Transverse colon (tissue), 4 donors: ENCODE data around the gene DTX1. TPM values are rescaled to one million over a fixed set of nuclear protein-coding genes. Genes with fewer than 3 reads are reported as not detected.

Experiments
- DNase-seq: peaks from one replicate; pipeline ENCODE4 v3.0.0-alpha.2; 2019
- H3K27ac ChIP-seq, 4 donors: fragments of 200-600 bp; sonication (generic); 2 replicates each; pipeline ENCODE4 v1.5.1; 2016 to 2018; ENCODE audit warnings: inconsistent platforms in 4 of 4
- H3K27me3 ChIP-seq: fragments of 200-600 bp; sonication (generic); 2 replicates; pipeline ENCODE4 v1.5.1; 2017; ENCODE audit warnings: inconsistent platforms
- H3K36me3 ChIP-seq, 4 donors: fragments of 200-600 bp; sonication (generic); 2 replicates each; pipeline ENCODE4 v1.5.1; 2017 to 2019; ENCODE audit warnings: inconsistent platforms in 4 of 4
- H3K4me1 ChIP-seq, 4 donors: fragments of 200-600 bp; sonication (generic); 2 replicates each; pipeline ENCODE4 v1.5.1; 2017 to 2020; ENCODE audit warnings: inconsistent platforms in 4 of 4
- H3K4me3 ChIP-seq, 4 donors: fragments of 200-600 bp; sonication (generic); 1 replicate in 1 of 4; 2 replicates in 3 of 4; pipeline versions ENCODE4 v1.5.1 to v1.6.1; 2017 to 2019; ENCODE audit warnings: inconsistent platforms in 4 of 4
- H3K9me3 ChIP-seq, 2 donors: fragments of 200-600 bp; sonication (generic); 2 replicates each; pipeline ENCODE4 v1.5.1; 2017 to 2019; ENCODE audit warnings: inconsistent platforms in 2 of 2
- EP300 ChIP-seq: sonication (generic); formaldehyde crosslinking; IDR thresholded peaks from one replicate; pipeline ENCODE4 v1.6.1; 2017; ENCODE audit warnings: antibody characterized with exemption, low read depth
- POLR2A ChIP-seq: fragments of 450-650 bp; IDR thresholded peaks from one replicate; pipeline ENCODE4 v1.6.1; 2016; ENCODE audit warnings: antibody characterized with exemption, mild to moderate bottlenecking, moderate library complexity
- POLR2AphosphoS5 ChIP-seq, 3 donors: sonication (generic); formaldehyde crosslinking; IDR thresholded peaks; one replicate each; pipeline ENCODE4 v1.6.1; 2016; ENCODE audit warnings: antibody characterized with exemption in 3 of 3
- whole genome bisulfite sequencing, 2 donors: methylation state at CpG; one replicate each; pipeline ENCODE4 v1.1.5; 2018; ENCODE audit warnings: low coverage in 1 of 2; 5-methylcytosine and 5-hydroxymethylcytosine counted together
- in situ Hi-C, 4 donors: fragments of 200-750 bp; cut with MboI; loops; one replicate each; pipeline versions ENCODE4 v1.15.0 to v1.15.1; 2017; ENCODE audit warnings: low sequenced_read_pairs in 3 of 4, low pct_ligation_motif_present in 1 of 4, low pct_unique_long_range_greater_than_20kb in 1 of 4
- intact Hi-C: fragments of 100-400 bp; cut with DNase I; formaldehyde crosslinking; loops from one replicate; pipeline ENCODE4 v1.15.1; 2023; ENCODE audit warnings: low total_unique reads
- total RNA-seq, 4 donors: library from RNA; depleted of rRNA; stranded (reverse); fragments of >200 nt; gene quantifications; one replicate each; pipeline ENCODE4 v1.1.0, GENCODE V29; 2016
- TF ChIP-seq, protein P1 (sequence below), 5 experiments: fragments of 200-600 bp in 3 of 5; fragments of 450-650 bp in 2 of 5; sonication (generic) in 3 of 5; IDR thresholded peaks; 1 replicate in 2 of 5; 2 replicates in 3 of 5; pipeline ENCODE4 v1.5.1; 2016 to 2017; ENCODE audit warnings: antibody characterized with exemption in 5 of 5, inconsistent platforms in 3 of 5, mild to moderate bottlenecking in 2 of 5, moderate library complexity in 1 of 5

Gene DTX1
- total RNA-seq, 4 donors from 2014 or later, result 1.00 to 4.3 (median 3.0) TPM

DNA sequence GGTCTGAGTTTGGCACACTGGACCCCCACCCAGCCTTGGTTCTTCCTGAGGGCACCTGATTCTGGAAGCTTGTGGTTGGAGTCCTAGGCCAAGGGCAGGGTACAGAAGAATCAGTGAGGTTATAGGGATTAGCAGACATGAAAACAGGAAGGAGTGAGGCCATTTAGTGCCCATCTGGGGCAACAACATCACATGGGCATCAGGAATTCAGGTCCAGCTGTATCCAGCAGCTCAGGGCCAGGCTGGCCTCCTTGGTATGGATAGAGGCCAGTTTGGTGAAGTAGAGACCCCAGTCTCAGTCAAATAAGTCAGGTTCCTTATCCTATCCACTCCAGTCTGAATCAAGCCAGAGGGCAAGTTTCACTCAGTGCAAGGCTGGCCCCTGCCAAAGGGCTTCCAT is 42.8 kb downstream of the DTX1 start:
- intact Hi-C loops (no loop called here), in situ Hi-C loops (loop anchor here in 1 of 4 donors (10.0 kb wide), 1 partner anchor 55 kb away; no protein-coding TSS in a partner anchor)
- peaks cover 4 to 14% (median 8%) of the 10 kb centered on the region in 4 donors for H3K4me1 ChIP-seq
- DNase-seq, result no peak
- no peaks in the 10 kb centered on the region for H3K9me3 ChIP-seq
- TF ChIP-seq EP300, result no peak
- TF ChIP-seq POLR2AphosphoS5 (IDR thresholded peaks at IDR 0.05), result no peak
- TF ChIP-seq POLR2A, result no peak
- TF ChIP-seq, protein P1, sequence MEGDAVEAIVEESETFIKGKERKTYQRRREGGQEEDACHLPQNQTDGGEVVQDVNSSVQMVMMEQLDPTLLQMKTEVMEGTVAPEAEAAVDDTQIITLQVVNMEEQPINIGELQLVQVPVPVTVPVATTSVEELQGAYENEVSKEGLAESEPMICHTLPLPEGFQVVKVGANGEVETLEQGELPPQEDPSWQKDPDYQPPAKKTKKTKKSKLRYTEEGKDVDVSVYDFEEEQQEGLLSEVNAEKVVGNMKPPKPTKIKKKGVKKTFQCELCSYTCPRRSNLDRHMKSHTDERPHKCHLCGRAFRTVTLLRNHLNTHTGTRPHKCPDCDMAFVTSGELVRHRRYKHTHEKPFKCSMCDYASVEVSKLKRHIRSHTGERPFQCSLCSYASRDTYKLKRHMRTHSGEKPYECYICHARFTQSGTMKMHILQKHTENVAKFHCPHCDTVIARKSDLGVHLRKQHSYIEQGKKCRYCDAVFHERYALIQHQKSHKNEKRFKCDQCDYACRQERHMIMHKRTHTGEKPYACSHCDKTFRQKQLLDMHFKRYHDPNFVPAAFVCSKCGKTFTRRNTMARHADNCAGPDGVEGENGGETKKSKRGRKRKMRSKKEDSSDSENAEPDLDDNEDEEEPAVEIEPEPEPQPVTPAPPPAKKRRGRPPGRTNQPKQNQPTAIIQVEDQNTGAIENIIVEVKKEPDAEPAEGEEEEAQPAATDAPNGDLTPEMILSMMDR (IDR thresholded peaks at IDR 0.05), result no peak
- H3K27ac ChIP-seq, result no peak overlapping the region
- no peak overlapping the region for H3K4me3 ChIP-seq
- H3K36me3 ChIP-seq, result no peaks in the 10 kb centered on the region
- peaks cover 9% of the 10 kb centered on the region for H3K27me3 ChIP-seq

DNA sequence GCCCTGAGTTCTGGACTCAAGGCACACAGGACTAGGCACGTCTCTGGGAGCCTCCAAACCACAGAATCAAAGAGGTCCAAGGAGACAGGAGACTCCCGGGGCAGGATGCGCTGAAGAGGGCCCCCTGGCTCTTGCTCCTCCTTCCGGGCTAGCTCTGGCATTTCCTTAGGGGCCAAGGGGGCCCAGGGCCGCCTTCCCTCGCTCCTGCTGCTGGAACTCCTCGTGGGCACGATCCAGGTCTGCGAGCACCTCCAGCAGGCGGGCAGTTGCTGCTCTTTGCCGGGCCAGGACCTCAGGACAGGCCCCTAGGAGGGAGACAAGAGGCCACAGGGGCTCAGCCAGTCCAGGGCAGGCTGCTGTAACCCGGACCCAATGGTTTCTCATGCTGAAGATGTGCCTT is 43.2 kb downstream of the DTX1 start:
- Histone ChIP-seq H3K36me3 (no peaks in the 10 kb centered on the region), H3K27me3 (peaks cover 9% of the 10 kb centered on the region), H3K9me3 (no peaks in the 10 kb centered on the region), H3K27ac (no peak overlapping the region), H3K4me3 (no peak overlapping the region), H3K4me1 (peaks cover 4 to 14% (median 8%) of the 10 kb centered on the region in 4 donors)
- 79% methylated on average over 9 of the region's 12 CpGs; no CpG with 5 or more reads in 1 of the 2 donors for WGBS, 2 donors
- intact Hi-C loops (loop anchor here (5.0 kb wide), 1 partner anchor 928 kb away; no protein-coding TSS in a partner anchor), in situ Hi-C loops (loop anchor here in 1 of 4 donors (10.0 kb wide), 1 partner anchor 55 kb away; no protein-coding TSS in a partner anchor)
- no peak for DNase-seq
- TF ChIP-seq POLR2A (no peak), EP300 (no peak), POLR2AphosphoS5 (IDR thresholded peaks at IDR 0.05) (no peak)
- TF ChIP-seq, protein P1 (IDR thresholded peaks at IDR 0.05), result no peak

DNA sequence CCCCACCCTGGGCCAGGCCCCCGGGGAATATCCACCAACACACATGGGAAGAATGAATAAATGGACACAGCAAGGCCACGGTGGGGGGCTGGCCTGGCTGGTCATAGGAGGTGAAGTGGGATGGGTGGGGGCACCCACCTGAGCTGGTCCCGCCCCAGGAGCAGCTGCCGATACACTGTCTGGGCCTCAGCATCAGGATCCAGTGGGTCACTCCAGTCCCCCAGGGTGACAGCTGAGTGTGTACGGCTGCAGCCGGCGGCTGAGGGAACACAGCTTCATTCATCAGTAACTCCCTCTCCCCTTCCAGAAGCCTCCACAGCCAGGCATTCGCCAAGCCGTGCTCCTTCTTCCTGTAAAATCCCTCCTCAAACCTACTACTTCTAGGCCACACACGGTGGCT is 45.2 kb downstream of the DTX1 start:
- Histone ChIP-seq H3K4me3 (no peak overlapping the region), H3K27me3 (peaks cover 9% of the 10 kb centered on the region), H3K4me1 (peaks cover 4 to 14% (median 8%) of the 10 kb centered on the region in 4 donors), H3K27ac (no peak overlapping the region), H3K9me3 (no peaks in the 10 kb centered on the region), H3K36me3 (no peaks in the 10 kb centered on the region)
- DNase-seq, result no peak
- in situ Hi-C loops (no loop called here), intact Hi-C loops (loop anchor here (5.0 kb wide), 1 partner anchor 926 kb away; no protein-coding TSS in a partner anchor)
- WGBS, 2 donors, result 86 to 93% methylated on average over 4 to 10 of the region's 10 CpGs
- TF ChIP-seq POLR2A (no peak), POLR2AphosphoS5 (IDR thresholded peaks at IDR 0.05) (no peak), EP300 (no peak)
- TF ChIP-seq, protein P1 (IDR thresholded peaks at IDR 0.05), result no peak

DNA sequence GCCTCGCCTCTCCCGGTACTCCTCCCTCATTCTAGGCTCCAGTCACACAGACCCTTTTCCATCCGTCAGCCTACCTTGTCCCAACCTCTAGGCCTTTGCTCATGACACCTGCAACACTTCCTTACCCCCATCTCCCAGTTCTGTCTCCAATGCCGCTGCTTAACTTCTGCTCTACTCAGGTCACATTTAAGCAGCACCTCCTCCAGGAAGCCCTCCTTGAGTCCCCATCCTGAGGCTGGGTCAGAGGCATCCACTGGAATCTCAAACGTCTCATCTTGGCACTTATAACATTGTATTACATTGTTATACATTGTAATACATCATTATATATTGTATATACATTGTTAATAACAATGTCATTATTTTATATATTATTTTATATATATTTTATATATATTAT is 46.3 kb downstream of the DTX1 start:
- Histone ChIP-seq H3K27ac (no peak overlapping the region), H3K27me3 (peaks cover 9% of the 10 kb centered on the region), H3K4me1 (peaks cover 4 to 14% (median 8%) of the 10 kb centered on the region in 4 donors), H3K9me3 (no peaks in the 10 kb centered on the region), H3K36me3 (no peaks in the 10 kb centered on the region), H3K4me3 (no peak overlapping the region)
- intact Hi-C loops, result loop anchor here (5.0 kb wide), 1 partner anchor 924 kb away; no protein-coding TSS in a partner anchor
- DNase-seq, result no peak
- TF ChIP-seq EP300 (no peak), POLR2AphosphoS5 (IDR thresholded peaks at IDR 0.05) (no peak), POLR2A (no peak)
- TF ChIP-seq, protein P1 (IDR thresholded peaks at IDR 0.05), result no peak
- in situ Hi-C loops, result no loop called here
- WGBS, 2 donors, result 81 to 84% methylated on average over 3 to 5 of the region's 5 CpGs
